HepG2 (cell line): ENCODE measurements around the gene DTNA. TPM values are rescaled to one million over a fixed set of nuclear protein-coding genes. Genes with fewer than 3 reads are reported as not detected.

ENCODE experiments used
- ATAC-seq: fragments of 200-7000 bp; cut with Tn5 transposase; 3 replicates; pipeline ENCODE4 v1.9.1; 2020; ENCODE audit warnings: mild to moderate bottlenecking, moderate library complexity
- BruUV-seq: library from RNA; stranded (reverse); fragments of 400-500 nt; replicated peaks from 2 replicates; lab custom pipeline; 2021; lab: Mats Ljungman, UMichigan
- CTCF ChIA-PET: fragments of 300-600 bp; formaldehyde crosslinking; extraction: SDS; loops from one replicate; lab custom pipeline; 2021; ENCODE audit warnings: low total read pairs, inconsistent platforms, low intra/inter-chr PET ratio; lab: Yijun Ruan, JAX
- POLR2A ChIA-PET: fragments of 350-600 bp; sonication (Branson Sonifier 250); formaldehyde crosslinking; loops from one replicate; lab custom pipeline; 2020; ENCODE audit warnings: antibody characterized with exemption, inconsistent platforms; lab: Yijun Ruan, JAX
- DNase-seq: peaks from one replicate; pipeline ENCODE4 v3.0.0-alpha.2; 2015; ENCODE audit warnings: low spot score
- FAIRE-seq: peaks from 3 replicates; lab custom pipeline; 2011; peaks lifted over from hg19 to GRCh38; lab: Jason Lieb, UNC
- H2AFZ ChIP-seq: one replicate; pipeline ENCODE4 v1.6.1; 2011; ENCODE audit warnings: low read length, inconsistent platforms
- H3K27ac ChIP-seq: fragments of 300-600 bp; 3 replicates; pipeline ENCODE4 v1.8.0; 2011; ENCODE audit warnings: mixed run types, mild to moderate bottlenecking, mixed read lengths, low read length, inconsistent platforms; ENCODE audit not compliant: insufficient read depth; ENCODE audit errors: extremely low read length
- H3K27me3 ChIP-seq, 2 experiments: fragments of 200-600 bp in 1 of 2; 2 replicates in 1 of 2; 3 replicates in 1 of 2; pipeline versions ENCODE4 v1.6.0 to v1.8.0; 2011; ENCODE audit warnings: low read length in 2 of 2, mild to moderate bottlenecking in 2 of 2, moderate library complexity in 2 of 2, inconsistent platforms in 1 of 2; ENCODE audit not compliant: insufficient read depth in 2 of 2, control insufficient read depth in 1 of 2
- H3K36me3 ChIP-seq, 2 experiments: fragments of 200-600 bp in 1 of 2; replicated peaks in 1 of 2; 2 replicates in 1 of 2; 3 replicates in 1 of 2; pipeline versions ENCODE4 v1.5.1 to v1.8.0; 2011; ENCODE audit warnings: low read length in 2 of 2, inconsistent platforms in 1 of 2; ENCODE audit not compliant: insufficient read depth in 2 of 2, control insufficient read depth in 1 of 2
- H3K4me1 ChIP-seq: 2 replicates; pipeline ENCODE4 v1.5.1; 2012; ENCODE audit warnings: low read length, inconsistent platforms; ENCODE audit not compliant: insufficient read depth
- H3K4me2 ChIP-seq: 2 replicates; pipeline ENCODE4 v1.6.0; 2011; ENCODE audit warnings: low read depth, low read length, inconsistent platforms
- H3K4me3 ChIP-seq, 3 experiments: fragments of 200-600 bp in 1 of 3; sonication (generic), shearing (Covaris generic) in 1 of 3; replicated peaks in 1 of 3; 2 replicates each; pipeline ENCODE4 v1.5.1; 2011 to 2016; ENCODE audit warnings: low read length in 3 of 3, inconsistent platforms in 2 of 3, low read depth in 2 of 3, mild to moderate bottlenecking in 2 of 3, control low read depth in 1 of 3, mixed read lengths in 1 of 3; ENCODE audit not compliant: insufficient read depth in 1 of 3
- H3K79me2 ChIP-seq: one replicate; pipeline ENCODE4 v1.6.1; 2011; ENCODE audit warnings: low read length, inconsistent platforms; ENCODE audit not compliant: insufficient read depth
- H3K9ac ChIP-seq: 2 replicates; pipeline ENCODE4 v1.6.0; 2011; ENCODE audit warnings: mild to moderate bottlenecking, low read depth, low read length, inconsistent platforms; ENCODE audit not compliant: insufficient read depth
- H3K9me3 ChIP-seq: 2 replicates; pipeline ENCODE4 v1.5.1; 2012; ENCODE audit warnings: mild to moderate bottlenecking, low read length
- H4K20me1 ChIP-seq: 2 replicates; pipeline ENCODE4 v1.6.0; 2011; ENCODE audit warnings: inconsistent platforms, mild to moderate bottlenecking, low read length, moderate library complexity; ENCODE audit not compliant: insufficient read depth
- ESRRA ChIP-seq: sonication (generic); formaldehyde crosslinking; IDR thresholded peaks from 2 replicates; pipeline ENCODE4 v1.5.1; 2020; ENCODE audit warnings: mild to moderate bottlenecking, low read depth, missing genetic modification reagents
- FOSL2 ChIP-seq: sonication (generic); formaldehyde crosslinking; IDR thresholded peaks from 2 replicates; pipeline ENCODE4 v1.4.0; 2020; ENCODE audit warnings: missing genetic modification reagents
- FOXA1 ChIP-seq, 2 experiments: fragments of 450-650 bp in 1 of 2; sonication (generic) in 1 of 2; formaldehyde crosslinking in 1 of 2; IDR thresholded peaks; 2 replicates each; pipeline versions ENCODE4 v1.4.0 to v1.6.1; 2016 to 2020; ENCODE audit warnings: missing genetic modification reagents in 1 of 2
- FOXA3 ChIP-seq: IDR thresholded peaks from 2 replicates; pipeline ENCODE4 v1.6.1; 2016; ENCODE audit warnings: missing genetic modification reagents, missing compliant biosample characterization
- GABPA ChIP-seq, 2 experiments: IDR thresholded peaks; 2 replicates each; pipeline ENCODE4 v1.6.1; 2011 to 2016; ENCODE audit warnings: low read depth in 2 of 2, low read length in 1 of 2, missing biosample characterization in 1 of 2, missing genetic modification characterization in 1 of 2
- HDAC2 ChIP-seq: sonication (generic); formaldehyde crosslinking; IDR thresholded peaks from 2 replicates; pipeline ENCODE4 v1.4.0; 2020; ENCODE audit warnings: missing genetic modification reagents
- LCORL ChIP-seq, 2 experiments: fragments of 450-650 bp in 1 of 2; sonication (generic) in 1 of 2; formaldehyde crosslinking in 1 of 2; IDR thresholded peaks; 2 replicates each; pipeline versions ENCODE4 v1.5.0 to v1.6.1; 2017 to 2020; ENCODE audit warnings: antibody characterized with exemption in 1 of 2, missing genetic modification reagents in 1 of 2
- MAFF ChIP-seq: IDR thresholded peaks from 2 replicates; pipeline ENCODE4 v1.6.1; 2011; ENCODE audit warnings: low read depth, low read length, improper control_type of control experiment
- MAFK ChIP-seq, 2 experiments: IDR thresholded peaks in 1 of 2; conservative IDR thresholded peaks in 1 of 2; 2 replicates each; pipeline ENCODE4 v1.6.1; 2011; ENCODE audit warnings: improper control_type of control experiment in 2 of 2, low read length in 2 of 2
- MED1 ChIP-seq: sonication (generic); formaldehyde crosslinking; IDR thresholded peaks from 2 replicates; pipeline ENCODE4 v1.4.0; 2020; ENCODE audit warnings: missing genetic modification reagents
- PHF21A ChIP-seq: sonication (generic); formaldehyde crosslinking; IDR thresholded peaks from 2 replicates; pipeline ENCODE4 v1.5.0; 2020; ENCODE audit warnings: mild to moderate bottlenecking, missing genetic modification reagents
- RCOR2 ChIP-seq: IDR thresholded peaks from 2 replicates; pipeline ENCODE4 v1.6.1; 2016; ENCODE audit warnings: missing biosample characterization, missing genetic modification reagents
- RORA ChIP-seq: sonication (generic); formaldehyde crosslinking; IDR thresholded peaks from 2 replicates; pipeline ENCODE4 v1.5.0; 2020; ENCODE audit warnings: mild to moderate bottlenecking, missing genetic modification reagents, moderate library complexity
- SAP130 ChIP-seq: IDR thresholded peaks from 2 replicates; pipeline ENCODE4 v1.6.1; 2016; ENCODE audit warnings: low read depth
- SMC3 ChIP-seq: IDR thresholded peaks from 2 replicates; pipeline ENCODE4 v1.6.1; 2011; ENCODE audit warnings: low read length, improper control_type of control experiment
- SOX5 ChIP-seq: IDR thresholded peaks from 2 replicates; pipeline ENCODE4 v1.6.1; 2016; ENCODE audit warnings: borderline replicate concordance
- SP5 ChIP-seq: IDR thresholded peaks from 2 replicates; pipeline ENCODE4 v1.6.1; 2016; ENCODE audit warnings: low read depth, borderline replicate concordance
- TBX2 ChIP-seq: sonication (generic); formaldehyde crosslinking; IDR thresholded peaks from 2 replicates; pipeline ENCODE4 v1.5.0; 2020; ENCODE audit warnings: missing genetic modification reagents, mild to moderate bottlenecking, borderline replicate concordance
- YEATS4 ChIP-seq: sonication (generic); formaldehyde crosslinking; IDR thresholded peaks from 2 replicates; pipeline ENCODE4 v1.4.0; 2020; ENCODE audit warnings: missing genetic modification reagents, borderline replicate concordance
- ZNF12 ChIP-seq: sonication (generic); formaldehyde crosslinking; IDR thresholded peaks from 2 replicates; pipeline ENCODE4 v1.5.0; 2020; ENCODE audit warnings: missing genetic modification reagents
- ZNF136 ChIP-seq: sonication (generic); formaldehyde crosslinking; IDR thresholded peaks from 2 replicates; pipeline ENCODE4 v1.8.1; 2022; ENCODE audit warnings: low read depth, mild to moderate bottlenecking, moderate library complexity, missing genetic modification reagents
- ZNF17 ChIP-seq: sonication (generic); formaldehyde crosslinking; IDR thresholded peaks from 2 replicates; pipeline ENCODE4 v1.5.0; 2020; ENCODE audit warnings: mild to moderate bottlenecking, missing genetic modification reagents
- ZNF34 ChIP-seq: sonication (generic); formaldehyde crosslinking; IDR thresholded peaks from 2 replicates; pipeline ENCODE4 v1.4.0; 2020; ENCODE audit warnings: mild to moderate bottlenecking, missing genetic modification reagents, borderline replicate concordance
- ZNF772 ChIP-seq: sonication (generic); formaldehyde crosslinking; IDR thresholded peaks from 2 replicates; pipeline ENCODE4 v1.5.0; 2020; ENCODE audit warnings: mild to moderate bottlenecking, missing genetic modification reagents
- WGBS: methylation state at CpG from one replicate; pipeline ENCODE4 v1.1.6; 2017; ENCODE audit warnings: low lambda C conversion rate; 5-methylcytosine and 5-hydroxymethylcytosine counted together
- in situ Hi-C: cut with HindIII; loops from 2 replicates; pipeline ENCODE4 v1.10.0; 2017; ENCODE audit warnings: low pct_unique_long_range_greater_than_20kb; ENCODE audit not compliant: extremely low pct_ligation_motif_present
- intact Hi-C: fragments of 100-400 bp; cut with micrococcal nuclease; formaldehyde crosslinking; loops from one replicate; pipeline ENCODE4 v1.10.0; 2022; ENCODE audit not compliant: unreplicated experiment
- polyA plus RNA-seq, 8 experiments: library from polyadenylated mRNA; depleted of rRNA in 3 of 8; stranded (reverse) in 7 of 8; unstranded in 1 of 8; fragments of >200 nt; fragmentation: Illumina TruSeq in 4 of 8; extraction: Trizol in 4 of 8; gene quantifications; 2 replicates each; pipeline versions ENCODE4 v1.2.1 to v1.2.3, GENCODE V29; 2011 to 2016; ENCODE audit warnings: low read depth in 4 of 8, missing spikeins in 1 of 8, mixed read lengths in 1 of 8; ENCODE audit not compliant: insufficient read depth in 1 of 8
- total RNA-seq, 5 experiments: library from RNA; depleted of rRNA; stranded (reverse); fragments of >200 nt; fragmentation: Illumina TruSeq; extraction: Trizol; gene quantifications; 2 replicates each; pipeline ENCODE4 v1.2.3, GENCODE V29; 2016; ENCODE audit warnings: low read depth in 1 of 5
- TF ChIP-seq, protein P1 (sequence below): IDR thresholded peaks from 2 replicates; pipeline ENCODE4 v1.6.1; 2016; ENCODE audit warnings: low read depth

The DTNA gene
- total and polyA plus RNA-seq, 2 of the 13 experiments (the other 11 are each of a cell fraction or from before 2014, with no cell fraction given) = 8.5 to 29.0 TPM

DNA sequence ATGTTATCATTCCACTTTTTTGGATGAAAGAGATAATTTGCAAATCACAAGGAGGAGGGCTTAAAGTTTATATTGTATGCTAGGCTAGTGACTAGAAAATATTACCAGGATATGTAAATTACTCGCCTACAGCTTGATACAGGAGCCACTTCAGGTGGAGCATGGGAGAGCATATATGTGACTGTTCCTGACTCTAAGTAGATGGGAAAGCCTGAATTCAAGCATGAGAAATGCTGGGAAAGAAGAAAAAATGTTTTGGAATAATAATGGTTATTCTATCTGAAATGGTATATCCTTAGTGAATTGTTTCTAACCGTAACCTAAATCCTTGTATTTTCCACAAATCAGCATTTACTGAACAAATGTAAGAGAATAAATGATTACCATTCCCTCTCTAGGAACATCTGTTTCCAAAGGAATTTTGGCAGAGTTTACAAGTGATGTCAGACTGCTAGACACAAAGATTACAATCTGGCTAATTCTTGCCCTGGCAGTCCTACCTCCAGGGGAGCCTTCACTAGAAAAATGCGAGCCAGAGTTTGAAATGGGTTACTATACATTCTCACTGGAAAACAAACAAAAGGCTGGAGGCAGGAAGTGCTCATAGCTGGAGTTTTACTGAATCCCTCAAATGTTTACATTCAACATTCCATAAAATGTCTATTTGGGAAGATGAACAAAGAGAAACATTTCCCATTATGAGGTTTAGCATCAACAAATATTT, 201.7 kb downstream of the DTNA start:
- CTCF ChIA-PET = no interaction called here
- FAIRE-seq (peak; percentile 40), DNase-seq (peak; percentile 95), ATAC-seq (peak; percentile 91)
- no peak overlapping the region for H3K9ac ChIP-seq
- in situ Hi-C loops = loop anchor here (5.0 kb wide), 1 partner anchor 65 kb away; no protein-coding TSS in a partner anchor
- H3K4me2 ChIP-seq = peak overlapping the region; percentile 42
- H3K4me1 ChIP-seq = peaks cover 61% of the 10 kb centered on the region
- peak overlapping the region; percentile 60 for H3K27ac ChIP-seq
- H3K79me2 ChIP-seq = no peaks in the 10 kb centered on the region
- no peaks in the 10 kb centered on the region for H3K27me3 ChIP-seq
- intact Hi-C loops = loop anchor here (1.0 to 10.0 kb wide), 4 partner anchors 17 to 133 kb away; partner anchors contain the start of gene MAPRE2
- H3K4me3 ChIP-seq = no peak overlapping the region
- no TSS peak for BruUV-seq
- POLR2A ChIA-PET = interaction anchor here (0.6 to 4.6 kb wide), 4 partner anchors 17 to 129 kb away, joined by 3 to 65 read pairs (median 3); partner anchors contain the start of gene MAPRE2
- WGBS = 58% methylated on average over 3 of the region's 3 CpGs
- H4K20me1 ChIP-seq = no peaks in the 10 kb centered on the region
- no peaks in the 10 kb centered on the region for H3K9me3 ChIP-seq
- no peak overlapping the region for H2AFZ ChIP-seq
- no peaks in the 10 kb centered on the region for H3K36me3 ChIP-seq
- TF ChIP-seq RORA (CRISPR knock-in tag) (0 out of 2 replicates have a peak, but pooled peaks have one; percentile 69), ESRRA (CRISPR knock-in tag) (no peak), SAP130 (CRISPR knock-in tag) (peak; percentile 65; the same call in 1 of the 2 replicates), ZNF17 (CRISPR knock-in tag) (no peak), HDAC2 (CRISPR knock-in tag) (peak; percentile 62; the same call in 1 of the 2 replicates), FOSL2 (CRISPR knock-in tag) (peak; percentile 52; the same call in 1 of the 2 replicates), ZNF12 (CRISPR knock-in tag) (0 out of 2 replicates have a peak, but pooled peaks have one; percentile 11), TBX2 (CRISPR knock-in tag) (0 out of 2 replicates have a peak, but pooled peaks have one; percentile 41), RCOR2 (0 out of 2 replicates have a peak, but pooled peaks have one; percentile 78), ZNF136 (CRISPR knock-in tag) (no peak), SP5 (peak; percentile 39; the same call in 1 of the 2 replicates), GABPA (IDR thresholded peaks at IDR 0.05; ENCODE audit: low read depth, low read length) (no peak), GABPA (CRISPR knock-in tag; IDR thresholded peaks at IDR 0.05; ENCODE audit: low read depth) (peak; percentile 55), MAFF (peak; percentile 32; the same call in 1 of the 2 replicates), FOXA1 (IDR thresholded peaks at IDR 0.05) (no peak), FOXA1 (CRISPR knock-in tag; IDR thresholded peaks at IDR 0.05) (peak; percentile 52), ZNF772 (CRISPR knock-in tag) (no peak), YEATS4 (CRISPR knock-in tag) (peak; percentile 10; the same call in 1 of the 2 replicates), PHF21A (peak; percentile 84), MED1 (CRISPR knock-in tag) (peak; percentile 68), SMC3 (peak; percentile 6; the same call in 1 of the 2 replicates), FOXA3 (CRISPR knock-in tag) (peak; percentile 83), LCORL (IDR thresholded peaks at IDR 0.05) (no peak), LCORL (CRISPR knock-in tag; IDR thresholded peaks at IDR 0.05) (peak; percentile 39), SOX5 (CRISPR knock-in tag) (peak; percentile 94), ZNF34 (CRISPR knock-in tag) (no peak), MAFK (conservative IDR thresholded peaks at IDR 0.05 in 1 of 2, IDR thresholded peaks at IDR 0.05 in 1 of 2; ENCODE audit: low read length in 2 of 2) (peak; percentile 22 to 26; a peak in 1 of 4 replicates)
- TF ChIP-seq, protein P1, sequence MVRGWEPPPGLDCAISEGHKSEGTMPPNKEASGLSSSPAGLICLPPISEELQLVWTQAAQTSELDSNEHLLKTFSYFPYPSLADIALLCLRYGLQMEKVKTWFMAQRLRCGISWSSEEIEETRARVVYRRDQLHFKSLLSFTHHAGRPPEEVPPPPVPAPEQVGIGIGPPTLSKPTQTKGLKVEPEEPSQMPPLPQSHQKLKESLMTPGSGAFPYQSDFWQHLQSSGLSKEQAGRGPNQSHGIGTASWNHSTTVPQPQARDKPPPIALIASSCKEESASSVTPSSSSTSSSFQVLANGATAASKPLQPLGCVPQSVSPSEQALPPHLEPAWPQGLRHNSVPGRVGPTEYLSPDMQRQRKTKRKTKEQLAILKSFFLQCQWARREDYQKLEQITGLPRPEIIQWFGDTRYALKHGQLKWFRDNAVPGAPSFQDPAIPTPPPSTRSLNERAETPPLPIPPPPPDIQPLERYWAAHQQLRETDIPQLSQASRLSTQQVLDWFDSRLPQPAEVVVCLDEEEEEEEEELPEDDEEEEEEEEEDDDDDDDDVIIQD = 0 out of 2 replicates have a peak, but pooled peaks have one; percentile 39
